GM18868 (cell line): ENCODE results near the gene BCAS3.
A peak's percentile ranks its signal among the peaks of the same experiment; 100 is the strongest.

ENCODE experiments used
- ATAC-seq: cut with Tn5 transposase; IDR thresholded peaks from one replicate; pipeline ENCODE4 v1.9.1; 2021; ENCODE audit warnings: mild to moderate bottlenecking, moderate library complexity; ENCODE audit not compliant: unreplicated experiment

BCAS3 gene

DNA sequence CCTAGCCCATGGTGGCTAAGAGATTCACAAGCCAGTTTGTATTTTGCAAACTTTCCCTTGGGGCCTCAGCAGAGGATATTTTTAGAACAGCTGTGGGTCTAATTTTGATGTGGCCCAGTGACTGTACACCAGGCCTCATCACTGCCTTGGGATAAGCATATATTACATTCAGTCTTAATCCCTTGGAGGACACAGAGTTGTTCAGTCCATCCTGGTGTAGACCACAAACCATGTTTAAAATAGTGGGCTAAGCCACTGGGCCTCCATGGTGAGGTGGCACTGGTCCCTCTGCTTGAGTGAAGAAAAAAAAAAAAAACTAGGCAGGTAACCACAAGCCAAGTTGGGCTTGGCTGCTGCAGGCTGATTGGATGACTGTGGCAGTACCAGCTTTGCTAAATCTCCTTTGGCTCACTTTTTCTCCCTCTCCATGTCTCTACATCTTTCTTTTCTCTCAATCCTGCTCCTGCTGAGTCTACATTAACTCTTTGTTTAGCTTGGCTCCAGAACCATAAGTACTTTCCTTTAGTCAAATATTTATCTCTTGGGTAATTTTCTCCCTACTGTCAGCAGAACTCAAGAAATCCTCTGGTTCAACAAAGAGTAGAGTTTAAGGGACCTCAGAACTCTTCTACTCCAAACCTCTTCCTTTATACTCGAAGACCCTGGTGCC, 602.0 kb downstream of the BCAS3 start:
- ATAC-seq, result no peak

DNA sequence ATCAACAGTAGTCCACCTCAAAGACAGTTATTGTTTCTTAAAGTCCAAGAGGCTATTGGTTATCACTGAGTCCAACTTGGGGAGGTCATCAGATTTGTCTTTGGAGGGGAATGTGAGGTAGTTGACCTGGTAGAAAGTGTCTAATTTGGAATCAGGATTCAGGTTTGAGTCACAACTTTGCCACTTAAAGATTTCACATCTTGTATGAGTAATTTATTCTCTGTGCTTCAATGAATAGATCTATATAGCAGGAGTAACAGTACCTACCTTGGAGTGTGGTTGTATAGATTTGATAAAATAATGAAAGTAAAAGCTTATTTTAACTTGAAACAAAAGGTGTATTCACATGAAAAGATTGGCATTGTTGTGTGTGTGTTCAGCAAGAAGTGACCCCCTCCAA, 602.7 kb downstream of the BCAS3 start:
- ATAC-seq, result peak; percentile 67

DNA sequence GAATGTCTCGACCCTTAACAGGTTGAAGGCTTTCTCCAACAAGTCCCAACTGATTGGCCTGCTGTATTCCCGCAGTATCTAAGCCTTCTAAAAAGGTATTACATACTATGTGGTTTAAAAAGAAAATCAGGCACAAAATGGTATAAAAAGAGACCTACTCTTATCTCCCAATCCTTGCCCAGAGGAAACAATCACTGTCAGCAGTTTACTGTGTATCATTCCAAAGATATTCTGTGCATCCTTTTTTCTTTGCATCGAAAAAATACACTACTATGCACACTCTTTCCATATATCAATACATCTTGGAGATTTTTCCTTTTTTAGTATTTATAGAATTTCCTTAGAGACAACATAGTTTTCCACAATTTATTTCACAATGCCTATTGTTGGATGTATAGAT, 603.2 kb downstream of the BCAS3 start:
- no peak for ATAC-seq

DNA sequence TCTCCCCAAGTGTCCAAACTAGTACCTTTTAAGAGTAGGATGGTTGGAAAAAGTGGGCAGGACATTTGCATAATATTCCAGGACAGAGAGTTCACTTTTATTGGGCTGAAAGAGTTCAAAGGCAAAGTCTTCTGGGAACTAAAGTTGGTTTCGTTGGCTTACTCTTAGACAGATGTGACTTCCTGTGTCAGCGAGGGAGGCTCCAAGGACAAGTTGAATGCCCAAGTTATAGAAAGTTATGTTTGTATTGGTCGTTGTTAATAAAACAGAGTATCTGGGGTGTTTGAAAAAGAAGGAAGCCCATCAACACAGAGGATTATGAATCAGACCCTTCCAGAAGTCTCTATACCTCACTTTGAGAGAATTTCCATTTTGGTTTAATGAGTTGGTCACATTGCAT, 604.7 kb downstream of the BCAS3 start:
- ATAC-seq, result no peak

DNA sequence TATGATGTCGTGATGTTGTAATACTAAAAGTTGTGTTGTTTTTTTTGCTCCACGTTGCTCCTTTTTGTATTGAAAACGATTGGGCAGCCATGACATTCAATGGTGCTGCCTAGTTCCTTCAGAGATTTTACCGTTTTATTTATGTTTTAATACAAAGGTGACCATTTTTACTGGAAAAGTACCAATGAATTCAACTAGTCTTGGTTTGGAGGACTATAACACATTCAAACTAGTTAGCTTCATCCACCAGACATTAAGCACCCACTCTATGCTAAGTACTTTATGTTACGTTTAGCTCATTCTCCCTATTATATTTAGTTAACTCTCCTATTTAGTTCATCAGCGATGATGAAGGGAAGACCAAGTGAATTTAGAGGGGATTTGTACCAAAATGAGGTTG, 605.4 kb downstream of the BCAS3 start:
- ATAC-seq, result no peak

DNA sequence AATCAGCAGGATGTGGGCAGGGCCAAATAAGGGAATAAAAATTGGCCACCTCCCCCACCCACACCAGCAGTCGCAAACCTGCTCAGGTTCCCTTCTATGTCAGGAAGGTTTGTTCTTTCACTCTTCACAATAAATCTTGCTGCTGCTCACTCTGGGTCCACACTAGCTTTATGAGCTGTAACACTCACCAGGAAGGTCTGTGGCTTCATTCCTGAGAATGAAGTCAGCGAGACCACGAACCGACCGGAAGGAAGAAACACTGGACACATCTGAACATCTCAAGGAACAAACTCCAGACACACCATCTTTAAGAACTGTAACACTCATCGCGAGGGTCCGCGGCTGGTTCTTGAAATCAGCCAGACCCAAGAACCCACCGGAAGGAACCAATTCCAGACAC, 606.5 kb downstream of the BCAS3 start:
- ATAC-seq, result no peak

DNA sequence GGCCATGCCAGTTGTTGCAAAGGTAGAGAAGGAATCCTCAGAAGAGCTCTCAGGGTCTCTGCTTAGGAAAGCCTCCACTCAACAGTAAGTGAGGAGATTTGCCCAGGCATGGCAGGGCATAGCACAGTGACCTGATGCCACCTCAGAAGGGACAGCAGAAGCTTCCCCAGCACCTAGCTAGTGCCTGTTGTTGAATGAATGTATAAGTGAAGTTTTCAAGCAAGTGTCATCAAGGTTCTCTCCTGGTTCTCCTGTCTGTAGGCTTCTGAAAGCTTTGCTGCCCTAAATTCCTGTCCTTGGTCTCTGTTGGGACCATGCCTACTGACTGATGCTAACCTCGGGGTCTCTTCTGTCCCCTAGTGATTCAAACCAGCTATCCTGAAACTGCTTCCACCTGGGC, 607.1 kb downstream of the BCAS3 start:
- no peak for ATAC-seq

DNA sequence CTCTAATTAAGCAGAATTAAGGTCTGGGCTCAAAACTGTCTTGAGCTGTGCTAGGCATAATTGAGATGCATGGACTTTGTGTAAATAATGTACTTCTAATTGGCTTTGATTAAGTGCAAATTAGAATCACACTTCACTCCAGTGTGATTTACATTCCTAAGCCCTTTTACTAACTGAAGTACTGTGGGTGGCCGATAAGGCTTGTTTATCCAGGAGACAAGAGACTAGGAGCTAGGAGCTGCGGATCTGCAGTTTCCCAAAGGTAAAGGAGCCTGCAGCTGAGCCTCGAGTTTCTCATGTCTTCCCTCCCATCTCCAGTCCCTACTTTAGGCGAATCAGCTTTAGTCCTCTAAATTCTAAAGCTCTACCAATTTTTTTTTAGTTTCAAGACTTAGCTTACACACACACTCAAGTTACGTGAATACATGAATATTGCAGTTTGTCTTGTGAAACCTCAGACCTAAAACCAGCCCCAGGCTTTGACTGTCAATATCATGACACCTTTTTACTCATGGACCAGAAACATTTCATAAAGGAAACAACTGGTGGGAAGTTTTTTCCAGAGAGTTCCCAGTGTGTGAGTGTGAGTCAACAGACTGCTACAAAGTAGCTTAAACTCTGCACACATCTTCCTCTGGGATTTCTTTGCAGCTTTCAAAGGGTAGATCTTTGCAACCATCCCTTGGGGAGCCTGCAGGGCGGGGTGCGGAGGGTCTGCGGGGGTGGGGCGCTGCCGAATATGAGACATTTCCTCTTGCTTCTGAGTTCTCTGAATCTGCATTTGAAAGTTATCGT, 608.1 kb downstream of the BCAS3 start:
- no peak for ATAC-seq

DNA sequence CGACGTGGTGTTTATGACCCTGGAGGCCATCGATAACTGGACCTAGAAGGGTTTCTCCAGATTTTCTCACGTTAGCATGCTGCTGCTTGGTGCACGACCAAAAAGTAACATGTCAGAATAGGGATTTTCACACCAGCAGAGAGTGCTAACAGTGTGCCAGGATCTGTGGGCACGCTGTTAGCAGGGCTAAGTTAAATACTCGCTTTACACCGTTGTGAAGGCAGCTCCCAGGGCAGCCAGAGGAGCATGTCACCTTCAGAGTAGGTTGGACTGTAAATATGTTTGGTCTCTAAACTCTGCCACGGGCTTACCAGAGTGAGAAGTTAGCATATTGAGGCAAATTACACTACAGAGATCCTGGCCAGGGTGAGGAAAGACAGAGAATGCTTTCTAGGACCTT, 608.8 kb downstream of the BCAS3 start:
- no peak for ATAC-seq

DNA sequence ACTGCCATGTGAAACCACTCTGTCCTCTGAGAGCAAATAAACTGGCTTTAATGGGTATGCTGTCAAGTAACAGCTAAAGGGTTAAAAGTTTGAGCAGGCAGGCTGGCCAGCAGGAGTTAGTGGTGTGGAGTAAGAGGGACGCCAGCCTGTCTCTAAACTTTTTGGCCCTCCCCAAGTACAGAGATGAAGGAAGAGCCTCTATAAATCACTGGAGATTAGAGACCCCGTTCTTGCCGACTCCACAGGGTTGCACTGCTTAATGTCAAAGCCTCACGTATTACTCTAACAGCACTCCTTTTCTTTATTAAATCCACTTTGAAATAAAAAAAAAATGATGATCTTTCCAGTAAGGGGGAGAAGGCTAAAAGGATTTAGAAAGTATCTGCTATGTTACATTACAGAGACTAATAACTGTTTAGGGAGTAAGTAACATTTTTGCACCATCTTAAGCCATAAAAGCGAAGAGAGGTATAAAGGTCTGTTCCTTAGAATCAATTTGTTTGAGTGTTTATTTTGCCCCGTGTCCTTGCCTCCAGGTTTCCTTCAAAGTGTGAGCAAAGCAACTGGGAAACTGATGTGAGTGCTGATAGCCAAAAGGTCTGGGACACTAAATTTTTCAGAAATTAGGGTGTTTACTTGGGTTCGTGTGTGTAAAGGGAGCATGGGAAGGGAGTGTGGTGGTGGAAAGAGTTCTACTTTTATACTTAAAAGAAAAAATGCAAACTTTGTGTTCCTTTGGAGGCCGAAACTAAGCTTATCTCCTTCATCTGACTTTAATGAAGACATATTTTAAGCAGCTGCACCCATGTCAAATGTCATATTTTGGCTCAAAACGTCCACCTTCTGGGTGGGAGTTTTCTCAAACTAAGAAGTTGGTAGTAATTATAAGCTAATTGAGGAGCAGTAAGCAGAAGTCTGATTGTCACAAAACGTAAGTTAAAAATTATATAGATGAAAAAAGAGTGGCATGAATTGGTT, 612.0 kb downstream of the BCAS3 start:
- no peak for ATAC-seq

DNA sequence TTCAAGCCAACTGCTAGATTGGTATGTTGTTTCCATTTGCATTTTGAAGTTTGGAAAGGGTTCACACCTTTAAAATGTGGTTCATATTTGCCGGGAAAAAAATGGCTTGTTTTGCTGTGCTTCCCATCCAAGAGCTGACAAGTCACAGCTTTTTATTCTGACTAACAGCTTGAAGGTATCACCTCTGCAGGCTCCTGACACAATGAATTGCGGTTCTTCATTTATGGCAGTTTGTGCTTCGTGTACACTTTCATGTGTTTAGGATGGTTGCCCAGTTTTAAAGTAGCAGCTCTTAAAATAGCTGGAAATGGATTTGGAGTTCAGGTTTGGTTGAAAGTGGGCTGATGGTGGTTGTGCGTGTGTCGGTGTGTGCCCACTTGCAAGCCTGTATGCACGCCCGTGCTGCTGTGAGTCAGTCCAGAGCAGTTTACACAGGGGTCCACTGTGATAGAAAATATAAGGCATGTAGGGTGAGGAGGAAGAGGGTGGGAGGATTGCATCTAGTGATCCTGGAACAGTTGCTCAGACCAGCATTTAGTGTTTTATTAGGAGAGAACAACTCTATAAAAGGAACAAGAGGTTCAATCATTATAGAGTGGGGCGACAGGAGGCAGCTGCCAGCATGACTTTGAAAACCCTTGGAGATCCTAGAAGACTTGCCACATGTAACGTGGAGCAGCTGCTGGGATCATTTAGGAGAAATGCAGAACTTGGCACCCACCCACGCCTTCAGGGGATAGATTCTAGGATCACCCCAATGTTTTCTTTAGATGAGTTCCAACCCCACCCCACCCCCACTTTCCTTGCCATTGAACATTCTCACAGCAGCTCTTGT, 614.0 kb downstream of the BCAS3 start:
- no peak for ATAC-seq

DNA sequence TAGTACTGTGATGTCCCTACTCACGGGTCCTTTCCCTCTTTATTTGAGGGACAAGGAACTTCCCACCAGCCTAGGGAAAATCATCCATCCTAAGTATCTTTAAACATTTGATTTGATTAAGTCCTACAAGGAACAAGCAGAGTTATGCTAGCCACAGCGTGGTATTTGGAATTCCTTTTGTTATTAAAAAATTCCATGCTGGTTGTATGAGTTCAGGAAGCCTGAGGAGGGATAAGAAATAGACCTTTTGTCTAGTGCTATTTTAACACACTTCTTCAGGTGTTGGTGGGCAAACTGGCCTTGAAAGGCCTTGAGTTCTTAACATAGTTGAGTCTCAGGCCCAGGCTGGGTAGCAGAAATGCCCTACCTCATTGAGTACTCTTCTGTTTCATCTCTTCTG, 616.6 kb downstream of the BCAS3 start:
- ATAC-seq, result no peak

DNA sequence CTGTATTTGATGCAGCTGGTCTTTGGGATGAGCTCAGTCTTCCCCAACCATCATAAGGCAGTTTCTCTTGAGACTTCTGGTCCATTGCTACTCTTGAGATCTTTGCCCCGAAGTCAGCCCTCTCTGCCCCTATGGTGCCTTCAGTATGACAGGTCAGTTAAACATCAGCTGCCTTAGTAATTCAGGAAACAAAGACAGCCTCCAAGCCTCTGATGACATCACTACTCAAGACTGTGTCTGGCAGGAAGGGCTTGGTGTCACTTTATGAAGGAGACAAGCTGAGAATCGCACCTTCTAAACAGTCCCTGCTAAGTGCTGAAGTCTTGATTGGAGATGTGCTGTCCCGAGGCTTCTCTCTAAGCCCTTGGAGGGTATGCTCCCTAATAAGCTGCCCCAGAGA, 617.1 kb downstream of the BCAS3 start:
- no peak for ATAC-seq

DNA sequence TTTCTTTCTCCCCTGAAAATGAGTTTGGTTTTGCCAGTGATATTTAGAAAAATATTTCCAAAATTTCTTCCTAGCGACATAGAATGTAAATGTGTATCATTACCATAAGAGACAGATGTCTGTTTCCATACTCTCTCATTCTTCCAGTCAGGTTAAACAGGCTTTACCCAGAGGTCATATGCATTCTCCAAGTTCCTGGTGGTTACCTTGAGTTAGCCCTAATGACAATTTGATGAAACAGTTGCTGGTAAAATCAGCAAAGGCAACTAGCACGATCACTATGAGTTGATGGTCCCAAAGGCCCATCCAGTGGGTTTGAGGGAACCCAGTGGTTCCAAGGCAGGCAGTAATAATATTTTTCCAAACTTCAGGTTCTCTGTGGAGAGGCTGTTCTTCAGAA, 618.4 kb downstream of the BCAS3 start:
- no peak for ATAC-seq

DNA sequence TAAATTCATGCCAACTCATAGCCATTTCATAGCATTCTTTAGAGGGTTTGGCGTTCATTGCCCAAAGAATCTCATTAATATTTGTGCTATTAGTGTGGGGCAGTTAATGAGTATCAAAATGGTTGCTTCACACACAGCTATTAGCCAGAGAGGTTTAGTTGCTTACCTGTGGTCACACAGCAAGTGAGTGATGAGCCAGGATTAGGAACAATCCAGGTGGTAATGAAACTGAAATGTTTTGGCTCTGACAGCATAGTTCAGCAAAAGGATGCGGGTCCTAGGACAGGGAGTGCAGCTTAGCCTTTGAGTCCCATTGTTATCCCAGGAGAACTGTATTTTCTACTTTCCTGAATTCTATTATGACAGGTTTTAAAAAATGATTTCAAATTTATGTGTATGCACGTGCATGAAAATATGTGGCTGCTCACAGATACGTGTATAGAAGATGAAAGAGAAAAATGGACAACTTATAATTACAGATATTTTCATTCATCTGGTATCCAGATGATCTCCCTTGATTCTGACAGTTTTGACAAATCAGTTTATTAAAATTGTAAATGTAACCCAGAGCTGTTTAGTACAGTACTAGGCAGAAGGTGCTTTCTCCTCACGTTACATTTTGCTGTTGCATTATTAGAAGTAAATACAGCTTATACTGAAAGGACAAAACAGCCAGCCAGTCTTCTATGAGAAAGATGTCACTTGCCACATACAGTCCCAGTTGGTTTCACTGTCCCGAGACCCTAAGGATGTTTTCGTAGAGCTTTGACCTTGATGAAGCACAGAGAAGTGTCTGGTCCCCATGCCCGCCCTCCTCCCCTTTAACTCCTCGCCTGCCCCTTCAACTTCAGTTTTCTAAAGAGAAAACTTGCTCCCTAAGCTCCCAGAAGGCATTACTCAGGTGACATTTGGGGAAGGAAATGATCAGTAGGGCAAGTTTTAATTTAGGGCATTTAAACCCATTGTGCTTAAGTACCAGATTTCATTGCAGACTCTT, 622.2 kb downstream of the BCAS3 start:
- ATAC-seq, result no peak

DNA sequence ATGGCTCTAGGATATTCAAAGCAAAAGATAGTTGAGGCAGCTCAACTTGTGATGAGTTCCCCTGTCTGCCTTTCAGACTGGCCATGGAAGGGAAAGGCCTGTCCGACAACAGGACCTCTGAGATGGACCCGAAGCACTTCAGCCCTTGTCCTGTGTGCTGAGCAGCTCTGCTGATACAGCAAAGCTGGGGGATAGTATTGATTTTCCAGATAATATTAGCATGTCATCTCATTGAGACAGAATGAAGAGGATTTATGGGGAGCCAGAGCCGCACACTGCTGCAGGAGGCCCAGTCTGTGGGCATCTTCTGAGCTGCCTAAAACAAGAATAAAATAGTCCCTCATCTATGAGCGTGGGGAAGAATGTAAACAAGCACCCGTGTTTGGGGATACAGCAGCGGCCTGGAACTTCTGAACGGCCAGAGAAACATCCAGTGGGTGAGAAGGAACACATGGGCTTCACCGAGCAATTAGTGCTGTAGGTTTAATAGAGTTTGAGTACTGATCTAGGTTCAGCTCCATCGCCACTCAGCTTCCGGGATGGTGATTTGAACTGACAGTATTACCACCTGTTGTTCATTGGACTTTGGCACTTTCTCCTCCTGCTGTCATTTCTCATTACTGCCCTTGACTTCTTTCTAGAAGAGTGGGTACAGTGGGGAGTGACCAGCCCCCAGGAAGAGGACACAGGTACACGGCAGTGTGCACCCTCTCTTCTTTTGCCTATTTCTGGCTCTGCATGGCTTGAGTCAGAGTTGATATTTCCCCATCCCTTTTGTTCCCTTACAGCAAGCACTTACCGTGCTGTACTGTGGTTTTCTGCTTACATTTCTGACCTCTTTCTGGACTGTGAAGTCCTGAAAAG, 625.5 kb downstream of the BCAS3 start:
- ATAC-seq, result no peak

DNA sequence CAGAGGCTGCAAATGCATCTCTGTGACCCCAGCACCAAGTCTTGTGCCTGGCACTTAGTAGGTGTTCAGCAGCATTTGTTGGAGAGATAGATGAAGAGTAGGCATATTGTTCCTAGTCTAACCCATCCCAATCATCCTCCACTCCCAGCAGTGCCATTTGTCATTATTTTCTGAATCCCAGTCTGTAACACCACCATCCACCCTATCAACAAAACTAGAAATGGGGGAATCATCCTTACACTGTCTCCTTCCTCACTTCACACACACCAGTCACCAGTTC, 626.1 kb downstream of the BCAS3 start:
- ATAC-seq, result no peak

DNA sequence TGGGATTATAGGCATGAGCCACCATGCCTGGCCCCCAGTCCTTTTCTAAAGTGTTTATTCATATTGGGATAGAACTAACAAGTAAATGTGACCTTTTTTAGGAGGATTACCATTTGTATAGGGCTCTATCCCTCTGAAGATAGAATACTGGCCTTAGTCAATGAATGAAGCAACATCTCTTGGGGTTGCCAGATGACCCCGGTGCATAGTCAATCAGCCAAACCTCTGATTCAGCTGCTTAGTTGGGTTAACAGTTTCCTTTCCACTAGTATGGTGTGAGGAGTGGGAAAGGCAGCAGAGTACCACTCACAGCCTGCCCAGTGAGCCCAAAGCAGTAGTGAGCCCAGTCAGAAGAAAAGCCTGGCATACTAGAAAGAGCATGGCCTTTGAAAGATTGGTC, 627.4 kb downstream of the BCAS3 start:
- no peak for ATAC-seq

DNA sequence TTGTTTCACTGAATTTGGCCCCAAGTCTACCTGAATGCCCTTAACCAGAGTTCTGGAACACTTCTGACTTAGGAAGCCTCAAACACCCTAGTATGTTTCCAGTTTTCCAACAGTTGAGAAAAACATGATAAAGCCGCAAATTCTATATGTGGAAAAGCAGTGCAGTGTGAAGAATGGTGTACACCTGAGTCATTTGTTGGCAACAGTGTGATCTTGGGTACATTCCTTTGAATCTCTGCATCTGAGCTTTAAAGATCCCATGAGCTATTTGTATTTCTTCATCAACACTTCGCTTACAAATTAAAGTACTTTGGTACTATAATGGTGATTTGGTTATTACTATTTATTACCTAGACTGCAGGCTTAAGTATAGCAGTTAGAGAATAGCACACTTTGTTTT, 628.4 kb downstream of the BCAS3 start:
- ATAC-seq, result no peak
